AML-193 (cell line): ENCODE measurements around the gene PRR19.

Experiments
- DNase-seq, 2 experiments: peaks; one replicate each; lab custom pipeline; 2025; lab: John Stamatoyannopoulos, UW

The PRR19 gene

GRCh38 chr19:42271861-42272534 is 29.9 kb upstream of the PRR19 start:
- DNase-seq = no peak

GRCh38 chr19:42272535-42272897 is 29.4 kb upstream of the PRR19 start:
- DNase-seq = no peak

GRCh38 chr19:42272989-42273406 is 28.9 kb upstream of the PRR19 start:
- DNase-seq = no peak

GRCh38 chr19:42273407-42274064 is 28.4 kb upstream of the PRR19 start:
- DNase-seq = no peak

- no peak for DNase-seq
Measured at GRCh38 chr19:42274065-42274682, 27.8 kb upstream of the PRR19 start.

- DNase-seq = no peak
Measured at GRCh38 chr19:42275103-42275502, 26.8 kb upstream of the PRR19 start.

GRCh38 chr19:42275517-42275916 is 26.4 kb upstream of the PRR19 start:
- no peak for DNase-seq

- DNase-seq = no peak
Measured at GRCh38 chr19:42276284-42276683, 25.6 kb upstream of the PRR19 start.

- no peak for DNase-seq
Measured at GRCh38 chr19:42276821-42277220, 25.1 kb upstream of the PRR19 start.

GRCh38 chr19:42277821-42278451 is 24.0 kb upstream of the PRR19 start:
- DNase-seq = no peak

GRCh38 chr19:42278452-42279154 is 23.3 kb upstream of the PRR19 start:
- DNase-seq = no peak

GRCh38 chr19:42279155-42279901 is 22.6 kb upstream of the PRR19 start:
- DNase-seq = no peak

- DNase-seq = peak; percentile 70 to 73
Measured at GRCh38 chr19:42279902-42280814, 21.8 kb upstream of the PRR19 start.

- no peak for DNase-seq
Measured at GRCh38 chr19:42280815-42281145, 21.2 kb upstream of the PRR19 start.

GRCh38 chr19:42281146-42281826 is 20.6 kb upstream of the PRR19 start:
- DNase-seq = no peak

GRCh38 chr19:42281827-42282762 is 19.8 kb upstream of the PRR19 start:
- no peak for DNase-seq

- no peak for DNase-seq
Measured at GRCh38 chr19:42282819-42283187, 19.1 kb upstream of the PRR19 start.

GRCh38 chr19:42283188-42284065 is 18.5 kb upstream of the PRR19 start:
- DNase-seq = peak; percentile 71 to 84
